ENCODE results near the gene KCNIP1. TPM values are rescaled to one million over a fixed set of nuclear protein-coding genes. Genes with fewer than 3 reads are reported as not detected.

Gene KCNIP1
- total RNA-seq, 1 donor from 2014 or later, result 8.7 TPM

DNA sequence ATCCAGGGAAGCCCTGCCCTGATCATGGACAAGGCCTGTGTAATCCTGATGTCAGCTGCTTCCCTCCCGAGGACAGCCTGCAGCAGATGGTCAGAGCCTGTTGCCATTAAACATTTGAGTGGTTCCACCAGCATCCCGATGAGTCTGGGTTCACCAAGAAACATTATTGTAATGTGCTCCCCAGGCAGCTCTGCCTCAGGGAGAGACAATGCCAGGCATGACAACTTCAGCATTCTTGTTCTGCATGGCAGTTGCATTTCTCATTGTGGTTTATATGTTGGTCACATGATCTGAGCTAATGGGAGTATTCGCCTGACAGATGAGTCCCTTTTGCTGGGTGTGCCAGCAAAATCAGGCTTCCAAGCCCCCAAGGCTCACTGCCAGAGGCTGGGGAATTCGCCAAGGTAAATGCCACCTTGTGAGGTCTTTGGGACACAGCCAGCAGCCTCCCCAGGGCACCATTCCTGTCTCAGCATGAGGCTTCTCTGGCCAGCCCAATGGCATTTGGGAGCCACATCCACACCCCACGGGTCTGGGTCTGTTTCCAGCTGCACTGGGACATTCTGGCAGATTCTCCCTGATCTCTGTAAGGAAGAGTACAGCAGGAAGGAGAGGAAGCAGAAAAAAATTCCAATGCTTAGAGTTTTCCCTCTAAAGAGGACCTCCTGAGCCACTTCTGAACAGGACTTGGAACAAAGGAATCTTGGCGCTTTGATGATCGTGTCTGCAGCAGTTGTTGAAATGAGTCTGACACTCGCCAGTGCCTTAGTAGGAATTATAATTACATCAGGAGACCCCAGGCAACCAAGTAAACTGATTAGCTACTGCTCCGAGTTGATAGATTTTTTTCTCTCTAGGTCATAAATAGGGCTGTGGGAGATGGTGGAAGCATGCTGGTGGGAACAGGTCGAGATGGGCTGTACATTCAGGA is 18.7 kb downstream of the KCNIP1 start:
- TF ChIP-seq, protein P1, sequence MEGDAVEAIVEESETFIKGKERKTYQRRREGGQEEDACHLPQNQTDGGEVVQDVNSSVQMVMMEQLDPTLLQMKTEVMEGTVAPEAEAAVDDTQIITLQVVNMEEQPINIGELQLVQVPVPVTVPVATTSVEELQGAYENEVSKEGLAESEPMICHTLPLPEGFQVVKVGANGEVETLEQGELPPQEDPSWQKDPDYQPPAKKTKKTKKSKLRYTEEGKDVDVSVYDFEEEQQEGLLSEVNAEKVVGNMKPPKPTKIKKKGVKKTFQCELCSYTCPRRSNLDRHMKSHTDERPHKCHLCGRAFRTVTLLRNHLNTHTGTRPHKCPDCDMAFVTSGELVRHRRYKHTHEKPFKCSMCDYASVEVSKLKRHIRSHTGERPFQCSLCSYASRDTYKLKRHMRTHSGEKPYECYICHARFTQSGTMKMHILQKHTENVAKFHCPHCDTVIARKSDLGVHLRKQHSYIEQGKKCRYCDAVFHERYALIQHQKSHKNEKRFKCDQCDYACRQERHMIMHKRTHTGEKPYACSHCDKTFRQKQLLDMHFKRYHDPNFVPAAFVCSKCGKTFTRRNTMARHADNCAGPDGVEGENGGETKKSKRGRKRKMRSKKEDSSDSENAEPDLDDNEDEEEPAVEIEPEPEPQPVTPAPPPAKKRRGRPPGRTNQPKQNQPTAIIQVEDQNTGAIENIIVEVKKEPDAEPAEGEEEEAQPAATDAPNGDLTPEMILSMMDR (IDR thresholded peaks at IDR 0.05), result no peak
- peak overlapping the region; percentile 96 for H3K27ac Mint-ChIP-seq (ENCODE audit: unreplicated experiment)
- peaks cover 26% of the 10 kb centered on the region for H3K4me1 Mint-ChIP-seq (ENCODE audit: low read depth)
- no peaks in the 10 kb centered on the region for H3K36me3 Mint-ChIP-seq (ENCODE audit: low read depth)
- peaks cover 2% of the 10 kb centered on the region for H3K9me3 Mint-ChIP-seq (ENCODE audit: low read depth)
- H3K27me3 Mint-ChIP-seq (ENCODE audit: low read depth), result no peaks in the 10 kb centered on the region
- H3K4me3 Mint-ChIP-seq (ENCODE audit: unreplicated experiment), result peak overlapping the region; percentile 46
- peak; percentile 95 for DNase-seq (ENCODE audit: low spot score)

DNA sequence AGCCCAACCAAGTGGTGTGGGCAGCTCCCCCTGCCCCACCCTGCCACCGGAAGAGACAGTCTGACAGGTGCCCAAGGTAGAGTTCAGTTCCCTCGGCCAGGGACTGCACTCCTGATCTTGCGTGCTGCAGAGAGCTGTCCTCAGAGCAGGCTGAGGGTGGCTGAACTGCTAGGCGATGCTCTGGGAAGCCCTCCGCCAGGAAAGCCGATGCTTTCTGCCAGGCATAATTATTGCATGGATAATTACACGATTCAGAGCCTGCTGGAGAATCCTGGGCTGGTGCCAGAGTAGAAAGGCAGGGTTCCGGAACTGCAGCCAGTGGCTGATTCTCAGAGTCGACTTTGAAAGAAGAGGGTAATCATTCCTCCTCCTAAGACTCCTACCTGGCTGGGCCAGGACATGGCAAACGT is 19.3 kb downstream of the KCNIP1 start:
- H3K27ac Mint-ChIP-seq (ENCODE audit: unreplicated experiment), result peak overlapping the region; percentile 96
- H3K4me1 Mint-ChIP-seq (ENCODE audit: low read depth), result peaks cover 26% of the 10 kb centered on the region
- peak overlapping the region; percentile 46 for H3K4me3 Mint-ChIP-seq (ENCODE audit: unreplicated experiment)
- DNase-seq (ENCODE audit: low spot score), result no peak
- TF ChIP-seq, protein P1 (IDR thresholded peaks at IDR 0.05), result no peak
- no peaks in the 10 kb centered on the region for H3K27me3 Mint-ChIP-seq (ENCODE audit: low read depth)
- no peaks in the 10 kb centered on the region for H3K36me3 Mint-ChIP-seq (ENCODE audit: low read depth)
- H3K9me3 Mint-ChIP-seq (ENCODE audit: low read depth), result peaks cover 2% of the 10 kb centered on the region

DNA sequence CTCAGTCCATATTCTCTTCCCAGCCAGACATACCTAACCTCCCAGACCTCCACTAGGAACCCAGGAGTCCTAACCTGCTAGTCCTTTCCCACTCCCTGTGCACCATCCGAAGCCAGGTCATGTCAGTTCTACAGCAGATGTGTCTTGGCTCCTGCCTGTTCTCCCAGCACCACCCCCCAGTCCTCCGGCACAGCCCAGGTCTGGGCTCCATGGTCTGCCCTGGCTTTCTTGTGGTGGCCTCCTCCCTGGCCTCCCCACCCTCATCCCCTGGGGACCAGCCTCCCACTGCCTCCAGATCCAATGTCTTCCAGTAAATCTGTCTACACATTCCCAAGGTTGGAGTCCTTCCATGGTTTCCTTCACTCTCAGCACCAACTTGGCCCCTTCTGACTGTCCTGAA is 20.0 kb downstream of the KCNIP1 start:
- TF ChIP-seq, protein P1 (IDR thresholded peaks at IDR 0.05), result no peak
- no peak overlapping the region for H3K4me3 Mint-ChIP-seq (ENCODE audit: unreplicated experiment)
- no peak for DNase-seq (ENCODE audit: low spot score)
- H3K36me3 Mint-ChIP-seq (ENCODE audit: low read depth), result no peaks in the 10 kb centered on the region
- peaks cover 2% of the 10 kb centered on the region for H3K9me3 Mint-ChIP-seq (ENCODE audit: low read depth)
- peak overlapping the region; percentile 50 for H3K27ac Mint-ChIP-seq (ENCODE audit: unreplicated experiment)
- no peaks in the 10 kb centered on the region for H3K27me3 Mint-ChIP-seq (ENCODE audit: low read depth)
- peaks cover 26% of the 10 kb centered on the region for H3K4me1 Mint-ChIP-seq (ENCODE audit: low read depth)

DNA sequence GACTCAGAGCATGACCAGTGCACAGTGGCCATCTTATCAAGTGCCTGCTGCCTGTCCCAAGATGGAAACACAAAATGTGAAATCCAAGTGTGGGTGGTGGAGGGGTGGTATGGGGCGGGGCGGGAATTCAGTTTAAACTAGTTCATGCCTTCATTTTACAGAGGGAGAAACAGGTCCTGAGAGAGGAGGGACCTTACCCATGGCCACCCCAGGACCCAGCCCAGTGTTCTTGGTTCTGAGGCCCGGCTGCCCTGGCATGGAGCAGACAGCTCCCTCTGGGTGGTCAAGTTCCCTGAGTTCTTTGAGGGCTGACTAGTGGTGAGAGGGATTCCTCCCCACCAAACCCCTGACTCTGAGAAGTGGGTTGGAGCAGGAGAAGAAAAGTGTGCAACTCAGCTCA is 20.8 kb downstream of the KCNIP1 start:
- Mint-ChIP-seq H3K9me3 (ENCODE audit: low read depth) (peaks cover 2% of the 10 kb centered on the region), H3K27ac (ENCODE audit: unreplicated experiment) (no peak overlapping the region), H3K4me3 (ENCODE audit: unreplicated experiment) (no peak overlapping the region), H3K27me3 (ENCODE audit: low read depth) (no peaks in the 10 kb centered on the region), H3K4me1 (ENCODE audit: low read depth) (peaks cover 26% of the 10 kb centered on the region), H3K36me3 (ENCODE audit: low read depth) (no peaks in the 10 kb centered on the region)
- TF ChIP-seq, protein P1 (IDR thresholded peaks at IDR 0.05), result no peak
- DNase-seq (ENCODE audit: low spot score), result no peak

DNA sequence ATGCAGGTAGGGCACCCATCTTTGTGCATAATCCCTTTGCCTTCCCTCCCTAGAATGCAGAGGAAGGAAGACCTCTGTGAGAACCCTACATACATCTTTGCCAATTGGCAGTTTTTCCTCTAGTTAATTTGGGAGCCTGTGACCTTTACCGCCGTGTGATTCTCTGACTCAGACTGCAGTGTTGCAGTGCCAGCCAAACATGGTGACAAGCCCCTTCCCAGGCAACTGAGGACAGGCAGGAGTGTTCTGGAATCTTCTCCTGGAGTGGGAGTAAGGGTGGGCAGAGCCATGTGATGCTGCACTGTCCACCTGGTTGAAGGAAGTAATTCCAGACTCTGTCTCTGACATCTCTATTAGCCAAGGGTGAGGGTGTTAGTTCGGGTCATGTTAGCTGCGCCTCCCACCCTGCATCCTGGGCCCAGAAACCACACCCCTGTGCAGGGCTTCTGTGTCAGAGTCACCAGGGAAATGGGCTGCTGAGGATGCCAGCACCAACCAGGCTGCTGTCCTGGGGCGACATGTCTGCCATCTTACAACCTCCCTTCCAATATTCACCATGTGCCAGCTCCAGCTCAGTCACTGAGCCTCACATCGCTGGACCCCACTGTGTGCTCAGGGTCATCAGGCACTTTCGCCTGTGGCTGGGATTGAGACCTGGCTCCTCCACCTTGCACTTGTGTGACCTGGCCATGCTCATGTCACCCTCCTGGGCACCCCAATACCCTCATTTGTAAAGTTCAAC is 21.8 kb downstream of the KCNIP1 start:
- peaks cover 2% of the 10 kb centered on the region for H3K9me3 Mint-ChIP-seq (ENCODE audit: low read depth)
- no peaks in the 10 kb centered on the region for H3K27me3 Mint-ChIP-seq (ENCODE audit: low read depth)
- TF ChIP-seq, protein P1 (IDR thresholded peaks at IDR 0.05), result no peak
- H3K4me3 Mint-ChIP-seq (ENCODE audit: unreplicated experiment), result no peak overlapping the region
- peaks cover 2% of the 10 kb centered on the region for H3K36me3 Mint-ChIP-seq (ENCODE audit: low read depth)
- no peak overlapping the region for H3K27ac Mint-ChIP-seq (ENCODE audit: unreplicated experiment)
- peaks cover 26% of the 10 kb centered on the region for H3K4me1 Mint-ChIP-seq (ENCODE audit: low read depth)
- DNase-seq (ENCODE audit: low spot score), result no peak
